Right renal cortex interstitium (tissue), 3 donors: ENCODE results near the gene GAL3ST3. TPM values are rescaled to one million over a fixed set of nuclear protein-coding genes. Genes with fewer than 3 reads are reported as not detected.
"Not testable (repeated sequence)": the region's sequence is repeated elsewhere in the genome, so short reads cannot be mapped to it uniquely, and the experiment has no call there.

Experiments
- DNase-seq, 3 donors: peaks; one replicate each; pipeline ENCODE4 v3.0.0-alpha.2; 2013; ENCODE audit warnings: low read depth in 3 of 3, low spot score in 2 of 3
- polyA plus RNA-seq, 3 donors: library from polyadenylated mRNA; unstranded; fragments of 120-200 nt; gene quantifications; one replicate each; pipeline ENCODE4 v1.2.1, GENCODE V29; 2013; ENCODE audit not compliant: insufficient read length in 3 of 3

GAL3ST3 gene
- polyA plus RNA-seq, 3 donors = 4.0 to 4.6 (median 4.0) TPM

DNA sequence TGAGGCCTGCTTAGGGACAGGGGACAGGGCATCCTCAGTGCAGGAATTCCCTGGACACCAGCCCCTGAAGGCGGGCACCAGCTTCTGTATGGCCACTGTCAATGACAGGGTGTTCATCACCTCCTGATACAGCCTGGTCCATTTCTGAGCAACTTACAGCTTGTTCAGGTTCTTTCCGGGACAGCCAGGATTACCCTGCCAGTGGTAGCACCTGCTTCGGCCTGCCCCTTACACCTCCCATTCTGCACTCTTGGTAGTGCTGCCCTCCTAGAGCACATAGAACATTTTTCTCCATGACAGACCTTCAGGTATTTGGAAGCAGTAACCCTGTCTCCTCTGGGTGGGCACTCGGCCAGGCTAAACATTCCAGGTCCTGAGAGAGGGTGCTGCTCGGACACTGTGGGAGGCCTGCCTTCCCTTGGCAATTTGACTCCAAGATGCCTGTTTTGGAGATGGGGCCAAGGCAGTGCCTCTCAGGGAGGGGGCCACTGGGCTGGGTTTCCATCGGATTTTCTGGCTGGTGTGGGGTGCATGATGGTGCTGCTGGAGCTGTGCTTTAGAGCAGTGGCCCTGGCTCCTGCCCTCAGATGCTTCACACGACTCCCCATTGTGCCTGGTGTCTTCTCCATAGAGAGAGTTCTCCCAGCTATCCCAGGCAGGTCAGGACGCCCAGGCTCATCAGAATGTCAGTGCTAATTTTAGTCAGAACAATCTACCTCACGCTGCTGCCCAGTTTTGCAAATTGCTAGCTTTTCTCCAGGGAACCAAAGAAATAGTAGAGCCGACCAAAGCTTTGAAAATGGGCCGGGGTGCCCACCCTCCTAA lies 1.2 kb downstream of the GAL3ST3 start:
- DNase-seq = no peak

DNA sequence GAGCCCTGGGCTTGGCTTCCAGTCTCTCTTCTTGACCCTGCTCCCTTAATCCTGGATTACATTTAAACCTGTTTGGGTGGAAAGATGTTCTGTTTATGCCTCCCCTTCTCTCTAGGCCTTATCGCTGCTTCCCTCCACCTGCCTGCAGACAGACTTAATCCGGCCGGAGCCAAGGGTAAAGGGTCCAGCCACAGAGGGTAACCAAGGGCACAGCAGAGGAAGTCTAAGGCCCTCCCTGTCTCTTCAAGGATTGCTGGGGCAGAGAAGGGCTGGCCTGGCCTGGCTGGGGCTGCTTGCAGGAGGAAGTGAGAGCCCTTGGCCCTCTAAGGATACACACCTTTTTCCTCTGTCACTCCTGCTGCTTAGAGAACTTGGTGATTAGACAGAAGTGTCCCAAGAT lies 2.1 kb downstream of the GAL3ST3 start:
- no peak for DNase-seq

DNA sequence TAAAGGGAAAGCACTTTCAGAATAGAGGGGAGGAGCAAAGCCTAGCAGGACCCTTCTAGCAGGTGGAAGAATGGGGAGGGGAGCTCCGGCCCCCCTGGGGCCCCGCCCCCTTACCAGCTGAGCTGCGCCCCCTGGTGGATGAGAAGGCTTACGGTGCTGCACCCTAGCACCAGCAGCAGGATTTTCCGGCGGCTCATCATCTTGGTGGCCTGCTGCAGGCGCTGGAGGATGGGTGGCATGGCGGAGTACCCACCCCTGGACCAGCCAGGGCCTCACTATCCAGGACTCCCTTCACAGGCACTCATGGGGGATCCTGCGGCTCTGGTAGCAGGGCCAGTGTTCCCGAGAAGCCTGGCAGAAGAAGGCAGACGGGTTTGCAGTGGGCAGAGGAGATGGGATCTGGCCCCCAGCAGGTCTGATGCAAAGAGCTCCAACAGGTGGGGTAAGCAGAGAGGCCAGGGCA lies 3.8 kb downstream of the GAL3ST3 start:
- DNase-seq = no peak

DNA sequence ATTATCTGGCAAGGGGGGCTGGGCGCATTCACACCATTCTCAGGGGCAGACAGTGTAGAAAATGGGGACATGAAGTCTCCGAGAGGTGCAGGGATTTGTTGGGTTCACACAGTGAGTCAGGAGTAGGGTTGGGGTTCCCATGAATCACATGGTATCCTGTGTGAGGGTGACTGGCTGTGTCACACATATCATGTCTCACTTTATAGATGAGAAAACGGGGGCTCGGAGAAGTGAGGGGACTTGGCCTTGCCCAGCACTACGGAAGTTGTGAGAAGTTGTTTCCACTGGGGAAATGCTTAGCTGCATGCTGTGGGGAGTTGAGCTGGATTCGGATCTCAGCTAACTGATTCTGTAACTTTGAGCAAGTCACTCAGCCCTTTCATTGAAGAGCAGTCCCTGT lies 4.2 kb downstream of the GAL3ST3 start:
- DNase-seq = no peak

DNA sequence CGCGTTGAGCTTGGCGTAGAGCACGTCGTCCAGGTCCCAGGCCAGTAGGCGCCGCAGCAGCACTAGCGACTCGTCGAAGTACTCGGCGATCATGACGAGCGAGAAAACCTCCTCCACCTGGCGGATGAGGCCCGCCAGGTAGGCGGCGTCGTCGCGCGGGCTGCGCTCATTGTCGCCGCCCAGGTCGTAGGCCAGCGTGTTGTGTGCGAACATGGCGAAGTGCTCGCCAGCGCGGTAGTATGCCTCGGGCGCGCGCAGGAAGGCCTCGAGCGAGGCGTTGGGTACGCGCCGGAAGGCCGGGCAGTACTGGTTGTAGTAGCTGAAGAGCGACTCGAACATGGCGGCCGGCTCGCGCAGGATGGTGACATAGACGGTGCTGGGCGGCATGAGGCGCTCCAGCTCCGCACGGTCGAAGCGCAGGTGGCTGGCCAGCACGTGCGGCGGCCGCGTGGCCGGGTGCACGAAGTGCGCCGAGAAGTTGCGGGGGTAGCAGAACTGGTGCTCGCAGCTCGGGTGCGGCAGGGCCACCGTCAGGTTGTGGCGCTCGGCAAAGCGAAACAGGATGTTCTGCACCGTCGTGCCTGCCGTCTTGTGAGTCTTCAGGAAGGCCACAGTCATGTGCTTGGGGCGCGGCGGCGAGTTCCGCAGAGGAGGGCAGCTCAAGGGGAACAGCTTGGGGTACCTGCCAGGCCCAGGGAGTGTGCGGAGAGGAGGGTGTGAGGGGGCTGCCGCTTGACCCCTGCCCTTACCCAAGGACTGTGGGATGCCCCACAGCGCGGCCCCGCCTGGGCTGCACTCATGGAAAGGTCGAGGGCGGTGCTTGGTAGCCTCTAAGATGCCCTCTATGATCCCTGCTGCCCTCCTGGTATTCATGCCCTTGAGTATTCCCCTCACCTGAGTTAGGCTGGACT lies 5.7 kb downstream of the GAL3ST3 start:
- no peak for DNase-seq

DNA sequence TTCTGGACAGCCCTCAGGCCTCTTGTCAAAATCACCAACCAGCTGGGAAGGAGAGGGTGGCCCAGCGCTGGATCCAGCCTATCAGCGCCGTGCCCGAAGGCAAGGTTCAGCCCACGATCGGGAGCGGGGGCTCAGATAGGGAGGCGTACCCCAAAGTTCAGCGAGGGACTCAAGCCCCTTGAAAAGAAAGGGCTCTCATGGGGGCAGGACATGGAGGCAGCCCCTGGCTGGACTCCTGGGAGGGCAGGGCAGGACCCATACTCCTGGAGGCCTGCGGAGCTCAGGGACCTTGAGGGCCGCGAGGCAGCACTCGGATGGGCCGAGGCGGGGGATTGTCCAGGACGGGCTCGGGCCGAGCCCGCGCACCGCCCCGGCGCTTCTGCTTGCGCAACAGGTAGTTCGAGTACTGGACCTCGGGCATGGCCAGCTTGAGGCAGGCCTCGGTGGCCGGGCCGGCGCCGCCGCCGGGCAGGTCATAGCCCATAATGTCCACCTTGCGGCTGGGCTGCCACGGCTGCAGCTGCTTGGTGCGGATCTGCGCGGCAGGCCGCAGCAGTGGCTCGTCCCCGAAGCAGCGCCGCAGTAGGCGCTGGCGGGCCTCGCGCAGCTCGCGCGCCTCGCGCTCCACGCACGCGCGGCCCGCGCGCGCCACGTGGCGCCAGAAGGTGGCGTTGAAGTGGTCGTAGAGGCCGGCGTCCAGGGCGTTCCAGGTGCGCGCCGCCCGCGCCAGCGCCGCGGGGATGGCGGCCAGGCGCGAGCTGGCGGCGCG lies 6.5 kb downstream of the GAL3ST3 start:
- DNase-seq = no peak

DNA sequence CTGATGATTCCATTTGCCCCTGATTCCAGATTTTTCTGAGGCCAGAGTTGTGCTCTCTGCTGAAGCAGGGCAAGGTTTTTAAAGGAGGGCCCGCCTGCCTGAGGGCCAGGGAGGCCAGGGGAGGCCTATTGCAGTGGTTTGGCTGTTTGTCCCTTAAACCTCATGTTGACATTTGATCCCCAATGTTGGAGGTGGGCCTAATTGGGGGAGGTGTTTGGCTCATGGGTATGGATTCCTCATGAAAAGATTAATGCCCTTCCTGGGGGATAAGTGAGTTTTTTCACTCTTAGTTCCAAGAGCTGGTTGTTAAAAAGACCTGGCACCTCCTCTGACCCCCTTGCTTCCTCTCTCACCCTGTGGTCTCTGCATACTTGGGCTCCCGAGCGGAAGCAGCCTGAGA lies 9.2 kb downstream of the GAL3ST3 start:
- no peak for DNase-seq

DNA sequence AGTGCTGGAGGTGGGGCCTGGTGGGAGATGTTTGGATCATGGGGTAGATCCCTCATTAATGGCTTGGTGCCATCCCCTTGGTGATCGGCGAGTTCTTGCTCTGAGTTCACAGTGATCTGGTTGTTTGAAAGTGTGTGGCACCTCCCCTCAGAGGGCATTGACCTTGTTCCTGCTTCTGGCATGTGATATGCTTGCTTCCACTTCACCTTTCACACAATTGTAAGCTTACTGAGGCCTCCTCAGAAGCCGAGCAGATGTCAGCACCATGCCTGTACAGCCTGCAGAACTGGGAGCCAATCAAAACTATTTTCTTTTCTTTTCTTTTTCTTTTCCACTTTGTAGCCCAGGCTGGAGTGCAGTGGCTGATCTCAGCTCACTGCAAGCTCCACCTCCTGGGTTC lies 11.6 kb downstream of the GAL3ST3 start:
- no peak for DNase-seq

DNA sequence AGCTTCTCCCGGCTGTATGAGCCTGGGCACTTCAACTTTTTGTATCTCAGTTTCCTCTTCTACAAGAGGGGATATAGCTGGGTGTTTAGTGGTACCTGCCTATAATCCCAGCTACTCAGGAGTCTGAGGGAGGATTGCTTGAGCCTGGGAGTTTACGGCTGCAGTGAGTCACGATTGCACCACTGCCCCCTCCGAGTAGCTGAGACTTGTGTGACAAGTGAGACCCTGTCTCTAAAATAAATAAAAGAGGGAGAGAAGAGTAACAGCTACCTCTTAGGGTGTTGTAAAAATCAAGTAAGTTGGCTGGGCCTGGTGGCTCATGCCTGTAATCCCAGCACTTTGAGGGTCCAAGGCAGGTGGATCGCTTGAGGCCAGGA lies 12.6 kb downstream of the GAL3ST3 start:
- DNase-seq = no peak

DNA sequence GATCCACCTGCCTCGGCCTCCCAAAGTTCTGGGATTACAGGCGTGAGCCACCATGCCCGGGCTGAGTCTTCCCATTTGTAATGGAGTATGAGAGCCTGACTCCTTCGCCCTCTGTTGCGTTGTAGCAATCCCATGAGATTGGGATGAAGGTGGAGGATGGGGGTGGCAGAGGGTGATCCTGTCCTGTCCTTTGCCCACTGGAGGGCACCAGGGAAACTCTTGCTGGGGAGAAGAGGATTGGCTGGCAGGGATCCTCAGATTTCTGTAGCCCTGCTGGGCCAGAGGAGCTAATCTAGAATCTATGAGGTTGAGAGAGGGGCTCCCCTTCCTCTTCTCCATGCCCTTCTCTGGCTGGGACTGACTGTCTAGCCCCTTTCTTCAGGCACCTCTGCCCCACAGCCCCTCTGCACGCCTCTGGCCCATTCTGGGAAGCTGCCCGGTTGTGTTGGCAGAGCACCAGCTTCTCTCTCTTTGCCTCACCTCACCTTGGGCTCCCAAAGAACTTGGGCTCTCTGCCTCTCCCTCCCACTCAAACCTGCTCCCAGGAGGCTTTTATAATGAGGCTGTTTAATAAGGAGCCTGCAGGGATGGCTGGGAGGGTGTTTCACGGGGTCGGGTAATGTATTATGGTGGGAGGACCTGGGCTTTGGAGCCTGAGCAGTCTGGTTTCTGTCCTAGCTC lies 13.2 kb downstream of the GAL3ST3 start:
- no peak for DNase-seq

DNA sequence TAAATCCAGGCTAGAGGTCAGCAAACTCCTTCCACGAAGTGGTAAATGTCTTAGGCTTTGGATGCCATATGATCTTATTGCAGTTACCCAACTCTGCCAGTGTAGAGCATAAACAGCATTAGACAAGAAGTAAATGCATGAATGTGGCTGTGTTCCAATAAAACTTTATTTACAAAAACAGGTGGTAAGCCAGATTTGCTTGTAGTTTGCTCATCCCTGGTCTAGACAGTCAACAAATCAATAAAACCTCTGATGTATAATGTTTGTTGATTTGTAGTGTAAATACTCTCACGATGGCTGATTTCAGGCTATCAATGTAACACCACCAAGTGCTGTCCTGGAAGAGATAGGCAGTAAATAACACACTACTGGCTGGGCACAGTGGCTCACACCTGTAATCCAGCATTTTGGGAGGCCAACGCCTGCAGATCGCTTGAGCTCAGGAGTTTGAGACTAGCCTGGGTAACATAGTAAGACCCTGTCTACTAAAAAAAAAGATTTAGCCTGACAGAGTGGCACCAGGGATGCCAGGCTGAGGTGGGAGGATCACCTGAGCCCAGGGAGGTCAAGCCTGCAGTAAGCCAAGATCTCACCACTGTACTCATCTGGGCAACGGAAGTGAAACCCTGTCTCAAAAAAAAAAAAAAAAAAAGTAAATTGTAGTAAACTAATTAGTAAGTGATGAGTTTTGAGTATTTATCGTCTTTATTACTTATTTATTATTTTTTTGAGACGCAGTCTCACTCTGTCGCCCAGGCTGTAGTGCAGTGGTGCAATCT lies 15.8 kb downstream of the GAL3ST3 start:
- no peak for DNase-seq

DNA sequence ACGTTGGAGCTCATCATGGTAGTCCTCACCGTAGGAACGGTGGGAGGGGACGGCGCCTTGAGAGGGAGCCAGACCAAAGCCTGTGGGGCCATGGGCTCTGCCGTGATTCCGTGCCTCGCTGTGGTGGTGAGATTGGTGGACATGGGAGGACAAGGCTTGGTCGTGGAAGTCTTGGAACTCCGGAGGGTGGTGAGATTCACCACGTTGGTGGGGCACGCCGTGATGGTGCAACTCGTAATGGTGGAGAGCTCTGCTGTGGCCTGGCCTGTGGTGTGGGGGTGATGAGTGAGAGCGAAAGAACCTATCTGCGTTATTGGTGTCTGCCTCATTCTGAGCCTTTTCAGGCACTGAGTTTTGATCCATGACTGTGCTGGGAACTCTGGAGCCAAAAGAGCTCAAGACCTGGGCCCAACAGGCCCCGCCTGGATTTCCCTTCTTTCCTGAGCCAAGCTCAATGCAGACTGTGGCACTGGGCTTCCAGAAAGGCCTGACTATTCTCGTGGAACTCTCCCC lies 22.9 kb downstream of the GAL3ST3 start, which contains the start of gene CATSPER1:
TSS of gene CATSPER1 (minus strand) at position 463 of the 513 bp plus-strand sequence. CDS start at position 363, 100 bp downstream.
- no peak for DNase-seq

DNA sequence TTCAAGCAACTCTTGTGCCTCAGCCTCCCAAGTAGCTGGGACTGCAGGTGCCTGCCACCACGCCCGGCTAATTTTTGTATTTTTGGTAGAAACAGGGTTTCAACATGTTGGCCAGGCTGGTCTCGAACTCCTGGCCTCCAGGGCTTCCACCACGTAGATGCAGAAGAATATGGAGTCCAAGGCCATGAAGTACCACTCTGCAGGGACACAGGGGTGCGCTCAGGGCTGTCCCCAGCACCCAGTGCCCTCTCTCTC lies 25.8 kb downstream of the GAL3ST3 start:
- not testable (repeated sequence) for DNase-seq

DNA sequence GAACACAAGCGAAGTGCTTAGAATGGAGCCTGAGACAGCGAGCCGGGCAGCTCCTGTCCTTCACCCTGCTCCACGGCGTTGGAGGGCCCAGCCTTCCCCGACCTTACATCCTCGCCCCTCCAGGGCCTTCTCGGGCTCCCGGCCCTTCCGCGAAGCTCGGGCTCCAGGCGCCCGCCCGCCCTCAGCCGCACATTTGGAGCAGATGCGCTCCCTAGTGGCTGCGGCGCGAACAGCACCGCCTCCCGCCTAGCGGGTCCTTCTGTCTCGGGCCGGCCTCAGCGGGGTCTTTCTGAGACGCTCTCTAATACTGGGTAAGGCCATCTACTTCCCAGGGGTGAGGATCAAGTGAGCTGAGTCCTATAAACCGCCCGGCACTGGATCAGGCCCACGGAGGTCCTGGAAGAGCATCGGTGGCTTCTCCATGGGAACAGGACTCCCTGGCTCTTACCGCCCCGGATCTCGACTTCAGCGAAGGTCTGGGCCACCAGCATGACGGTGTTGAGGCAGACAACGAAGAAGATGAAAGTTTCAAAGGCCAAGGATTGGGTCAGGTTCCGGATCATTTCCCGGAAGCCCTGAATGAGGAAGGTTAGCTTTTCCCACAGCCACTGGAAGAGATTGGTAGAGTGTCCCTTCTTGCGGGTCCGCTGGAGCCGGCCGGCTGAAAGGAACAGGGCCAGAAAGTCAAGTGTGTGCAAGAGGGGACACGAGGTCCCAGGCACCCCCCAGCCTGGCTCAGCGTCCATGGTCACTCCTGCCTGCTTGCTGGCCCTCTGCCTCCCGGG lies 26.4 kb downstream of the GAL3ST3 start:
- DNase-seq = peak in 2 of 3 donors; percentile 21 to 29

DNA sequence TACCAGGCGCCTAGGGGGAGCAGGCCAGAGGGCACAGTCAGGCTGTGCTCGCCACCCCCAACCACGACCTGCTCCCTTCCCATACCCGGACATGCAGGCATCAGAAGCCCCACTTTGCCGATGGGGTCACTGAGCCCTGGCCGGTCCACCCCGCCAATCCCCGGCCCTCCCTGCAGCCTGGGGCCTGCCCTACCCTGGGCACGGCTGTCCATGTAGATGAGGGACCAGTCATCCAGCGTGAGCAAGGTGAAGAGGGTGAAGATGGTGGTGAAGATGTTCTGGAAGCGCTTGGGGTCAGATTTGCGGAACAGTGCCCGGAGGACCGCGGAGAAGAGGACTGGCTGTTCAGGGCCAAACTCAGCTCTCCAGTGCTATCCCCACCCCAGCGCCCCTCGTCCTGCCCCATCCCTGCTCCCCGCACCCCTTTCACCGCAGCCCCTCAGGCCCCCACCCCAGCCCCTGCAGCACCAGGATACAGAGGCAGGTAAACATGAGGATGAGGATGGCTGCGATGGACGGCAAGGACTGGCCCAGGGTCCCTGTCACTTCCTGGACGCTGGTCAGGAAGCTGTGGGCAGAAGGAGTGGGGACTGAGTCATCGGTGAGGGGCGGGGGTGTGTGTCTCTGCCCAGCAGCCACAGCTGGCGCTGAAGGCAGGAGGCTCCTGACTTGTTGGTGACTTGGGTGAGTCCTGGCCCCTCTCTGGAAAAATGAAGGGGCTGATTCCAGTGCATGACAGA lies 28.2 kb downstream of the GAL3ST3 start:
- no peak for DNase-seq

DNA sequence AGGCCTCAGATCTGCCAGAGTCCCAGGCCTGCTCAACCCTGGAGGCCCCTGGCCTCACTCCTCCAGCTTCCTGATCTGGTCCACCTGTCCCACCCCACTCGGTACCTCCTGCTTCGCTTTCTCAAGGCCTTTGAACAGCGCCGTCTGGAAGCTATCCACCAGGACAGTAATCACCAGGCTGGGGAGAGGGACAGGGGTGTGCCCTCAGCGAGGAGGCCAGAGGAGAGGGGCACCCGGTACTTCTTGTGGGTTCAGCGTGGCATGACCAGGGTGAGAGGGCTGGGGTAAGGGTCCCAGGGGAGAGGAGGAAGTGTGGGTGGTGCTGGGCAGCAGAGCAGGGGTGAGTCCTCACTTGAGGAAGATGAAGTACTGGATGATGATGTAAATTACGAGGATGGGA lies 28.7 kb downstream of the GAL3ST3 start:
- DNase-seq = no peak

DNA sequence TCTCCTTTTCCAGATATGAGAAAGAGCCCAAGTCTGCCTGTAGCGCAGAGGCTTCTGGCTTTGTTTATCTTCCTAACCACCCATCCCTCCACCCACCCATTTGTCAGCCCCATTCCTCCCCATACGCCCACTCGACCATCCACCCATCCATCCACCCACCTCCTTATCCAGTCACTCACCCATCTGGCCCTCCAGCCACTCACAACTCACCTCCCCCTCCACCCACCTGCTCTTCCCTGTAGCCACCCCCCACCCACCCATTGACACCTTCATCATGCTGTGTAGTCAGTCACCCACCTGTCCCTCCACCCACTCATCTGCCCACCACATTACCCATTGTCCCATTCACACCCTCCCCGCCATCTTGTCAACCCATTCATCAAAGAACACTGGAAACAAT lies 31.6 kb downstream of the GAL3ST3 start:
- no peak for DNase-seq

DNA sequence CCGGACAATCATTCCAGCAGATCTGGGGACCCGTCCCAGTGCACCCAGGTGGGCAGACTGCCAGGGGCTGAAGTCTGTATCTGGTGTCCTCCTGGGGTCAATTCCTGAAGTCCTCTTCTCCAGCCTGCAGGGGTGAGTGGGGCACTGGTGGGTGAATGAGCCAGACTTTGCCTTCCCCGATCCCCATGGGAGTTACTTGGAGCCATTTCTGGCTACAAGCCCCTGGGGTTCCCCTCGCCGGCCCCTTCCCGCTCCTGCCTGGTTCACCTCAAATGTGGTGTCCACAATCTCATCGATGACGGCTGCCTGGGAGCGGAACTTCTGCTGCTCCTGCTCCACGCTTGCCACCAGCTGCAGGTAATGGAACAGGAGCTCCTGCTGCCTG lies 32.2 kb downstream of the GAL3ST3 start:
- DNase-seq = no peak
